WTC11 (cell line): Measurements from ENCODE around the gene CENPU. TPM values are rescaled to one million over a fixed set of nuclear protein-coding genes. Genes with fewer than 3 reads are reported as not detected.

Experiments used
- ATAC-seq: fragments of 200-7000 bp; cut with Tn5 transposase; 2 replicates; pipeline ENCODE4 v1.10.0; 2021; ENCODE audit warnings: mild to moderate bottlenecking, moderate library complexity
- CTCF ChIA-PET: fragments of 300-600 bp; sonication (Branson Sonifier 250); formaldehyde crosslinking; loops from one replicate; lab custom pipeline; 2021; ENCODE audit warnings: antibody characterized with exemption; lab: Charles Lee
- POLR2A ChIA-PET: fragments of 350-600 bp; sonication (Branson Sonifier 250); formaldehyde crosslinking; loops from one replicate; lab custom pipeline; 2021; ENCODE audit warnings: antibody characterized with exemption; lab: Charles Lee
- DNase-seq: peaks from one replicate; pipeline ENCODE4 v3.0.0; 2021; ENCODE audit warnings: low spot score
- H3K27ac Mint-ChIP-seq: 2 replicates; pipeline ENCODE4 v1.8.0; 2021; ENCODE audit warnings: mixed read lengths
- H3K27me3 Mint-ChIP-seq: 2 replicates; pipeline ENCODE4 v1.8.0; 2021; ENCODE audit warnings: low read depth, mild to moderate bottlenecking, moderate library complexity, mixed read lengths
- H3K36me3 Mint-ChIP-seq: 2 replicates; pipeline ENCODE4 v1.8.0; 2021; ENCODE audit warnings: mixed read lengths
- H3K4me1 Mint-ChIP-seq: 2 replicates; pipeline ENCODE4 v1.8.0; 2022; ENCODE audit warnings: mixed read lengths
- H3K4me3 Mint-ChIP-seq: 2 replicates; pipeline ENCODE4 v1.8.0; 2021; ENCODE audit warnings: mild to moderate bottlenecking, moderate library complexity, mixed read lengths
- H3K9me3 Mint-ChIP-seq: 2 replicates; pipeline ENCODE4 v1.8.0; 2021; ENCODE audit warnings: mixed read lengths
- ARID4B ChIP-seq: sonication (generic); formaldehyde crosslinking; IDR thresholded peaks from 2 replicates; pipeline ENCODE4 v1.8.0; 2023; ENCODE audit warnings: missing genetic modification reagents, mild to moderate bottlenecking, borderline replicate concordance
- CREM ChIP-seq: sonication (generic); formaldehyde crosslinking; IDR thresholded peaks from 2 replicates; pipeline ENCODE4 v1.8.1; 2022; ENCODE audit warnings: mild to moderate bottlenecking, missing genetic modification reagents, moderate library complexity
- ERG ChIP-seq: fragments of 250-450 bp; sonication (Bioruptor Pico); IDR thresholded peaks from 2 replicates; pipeline ENCODE4 v1.8.0; 2021; ENCODE audit warnings: mild to moderate bottlenecking
- FOXJ3 ChIP-seq: sonication (generic); formaldehyde crosslinking; IDR thresholded peaks from 2 replicates; pipeline ENCODE4 v1.9.0; 2021; ENCODE audit warnings: missing genetic modification reagents, mild to moderate bottlenecking, borderline replicate concordance
- GTF2I ChIP-seq: fragments of 250-450 bp; sonication (Bioruptor Pico); conservative IDR thresholded peaks from 2 replicates; pipeline ENCODE4 v1.4.0; 2021; ENCODE audit warnings: mild to moderate bottlenecking
- HMGA2 ChIP-seq: fragments of 250-450 bp; sonication (Bioruptor Pico); IDR thresholded peaks from 2 replicates; pipeline ENCODE4 v1.4.0; 2021; ENCODE audit warnings: mild to moderate bottlenecking, moderate library complexity
- MAX ChIP-seq: sonication (generic); formaldehyde crosslinking; IDR thresholded peaks from 2 replicates; pipeline ENCODE4 v1.8.0; 2022; ENCODE audit warnings: mild to moderate bottlenecking, missing genetic modification reagents
- NFATC4 ChIP-seq: fragments of 250-450 bp; sonication (Bioruptor Pico); IDR thresholded peaks from 2 replicates; pipeline ENCODE4 v1.9.0; 2021; ENCODE audit warnings: mild to moderate bottlenecking
- RELA ChIP-seq: sonication (generic); formaldehyde crosslinking; IDR thresholded peaks from 2 replicates; pipeline ENCODE4 v1.8.1; 2022; ENCODE audit warnings: missing genetic modification reagents, mild to moderate bottlenecking, borderline replicate concordance
- TEAD1 ChIP-seq: sonication (generic); formaldehyde crosslinking; IDR thresholded peaks from 2 replicates; pipeline ENCODE4 v1.8.0; 2022; ENCODE audit warnings: mild to moderate bottlenecking, missing genetic modification reagents
- TEAD4 ChIP-seq: sonication (generic); formaldehyde crosslinking; IDR thresholded peaks from 2 replicates; pipeline ENCODE4 v1.8.0; 2022; ENCODE audit warnings: mild to moderate bottlenecking, missing genetic modification reagents
- TP53 ChIP-seq: sonication (generic); formaldehyde crosslinking; IDR thresholded peaks from 2 replicates; pipeline ENCODE4 v1.8.1; 2023; ENCODE audit warnings: mild to moderate bottlenecking, missing genetic modification reagents
- ZBTB21 ChIP-seq: sonication (generic); formaldehyde crosslinking; IDR thresholded peaks from 2 replicates; pipeline ENCODE4 v1.8.1; 2023; ENCODE audit warnings: mild to moderate bottlenecking, missing genetic modification reagents, borderline replicate concordance
- ZNF416 ChIP-seq: fragments of 250-450 bp; sonication (Bioruptor Pico); IDR thresholded peaks from 2 replicates; pipeline ENCODE4 v1.9.0; 2021; ENCODE audit warnings: mild to moderate bottlenecking, inconsistent platforms
- ZSCAN18 ChIP-seq: fragments of 250-450 bp; sonication (Bioruptor Pico); IDR thresholded peaks from 2 replicates; pipeline ENCODE4 v2.1.2; 2022; ENCODE audit warnings: mild to moderate bottlenecking, moderate library complexity
- total RNA-seq: library from RNA; stranded (reverse); gene quantifications from 3 replicates; pipeline ENCODE4 v1.2.3, GENCODE V29; 2021
- TF ChIP-seq, protein P1 (sequence below): fragments of 250-450 bp; sonication (Bioruptor Pico); conservative IDR thresholded peaks from 2 replicates; pipeline ENCODE4 v1.9.0; 2021; ENCODE audit warnings: mild to moderate bottlenecking
- TF ChIP-seq, protein P2 (sequence below): fragments of 250-450 bp; sonication (Bioruptor Pico); IDR thresholded peaks from 2 replicates; pipeline ENCODE4 v1.9.0; 2021; ENCODE audit warnings: mild to moderate bottlenecking, borderline replicate concordance
- TF ChIP-seq, protein P3 (sequence below): fragments of 250-450 bp; sonication (Bioruptor Pico); IDR thresholded peaks from 2 replicates; pipeline ENCODE4 v1.9.0; 2021; ENCODE audit warnings: mild to moderate bottlenecking

CENPU gene
- total RNA-seq, 1 experiment from 2014 or later, result 60.5 TPM

DNA sequence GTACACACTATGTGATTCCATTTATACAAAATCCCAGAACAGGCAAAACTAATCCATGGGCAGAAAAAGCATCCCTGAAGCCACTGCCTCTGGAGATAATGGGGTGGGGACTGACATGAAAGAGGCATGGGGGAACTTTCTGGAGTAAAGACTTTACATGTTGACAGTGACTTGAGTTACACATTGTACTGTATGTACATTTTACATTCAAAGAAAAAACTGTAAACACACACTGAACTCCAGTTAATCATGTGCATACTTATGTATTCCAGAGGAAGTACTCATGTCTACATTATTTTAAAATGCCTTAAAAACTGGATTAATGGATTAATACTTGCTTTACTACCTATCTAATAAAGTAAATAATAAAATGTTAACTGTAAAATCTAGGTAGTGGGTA, 21.6 kb downstream of the CENPU start:
- no peak for TF ChIP-seq MAX (CRISPR knock-in tag)
- TF ChIP-seq TEAD1, result no peak
- no peak for TF ChIP-seq RELA
- no peak for TF ChIP-seq ZSCAN18
- no peak for TF ChIP-seq ARID4B (CRISPR knock-in tag)
- TF ChIP-seq, protein P1, sequence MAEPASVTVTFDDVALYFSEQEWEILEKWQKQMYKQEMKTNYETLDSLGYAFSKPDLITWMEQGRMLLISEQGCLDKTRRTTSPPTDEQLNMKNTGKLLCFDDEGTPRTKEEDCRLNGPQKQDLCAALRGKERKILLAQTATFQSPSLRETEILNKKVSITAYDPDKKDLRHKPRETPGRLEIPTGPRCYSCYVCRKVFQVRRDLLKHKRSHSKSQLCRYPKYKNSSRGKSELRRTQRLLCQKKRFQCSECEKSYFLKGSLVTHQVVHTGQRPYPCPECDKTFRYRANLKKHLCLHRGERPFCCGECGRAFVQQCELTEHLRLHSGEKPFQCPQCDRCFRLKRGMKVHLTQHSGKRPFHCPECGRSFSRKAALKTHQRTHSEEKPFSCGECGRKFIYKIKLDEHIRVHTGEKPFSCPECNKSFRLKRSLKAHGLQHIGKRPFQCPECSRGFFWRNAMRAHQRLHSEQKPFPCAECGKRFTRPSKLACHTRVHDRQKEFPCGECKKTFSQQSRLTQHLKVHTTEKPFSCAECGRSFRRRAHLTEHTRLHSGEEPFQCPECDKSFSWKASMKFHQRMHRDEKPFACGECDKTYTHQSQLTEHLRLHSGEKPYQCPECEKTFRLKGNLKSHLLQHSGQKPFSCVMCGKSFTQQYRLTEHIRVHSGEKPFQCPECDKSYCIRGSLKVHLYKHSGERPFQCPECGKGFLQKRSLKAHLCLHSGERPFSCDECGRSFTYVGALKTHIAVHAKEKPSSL, result no peak
- TF ChIP-seq ERG (CRISPR knock-in tag), result no peak
- TF ChIP-seq ZNF416 (CRISPR knock-in tag), result no peak
- no peak for TF ChIP-seq NFATC4 (CRISPR knock-in tag)
- TF ChIP-seq GTF2I (CRISPR knock-in tag), result no peak
- no peak for TF ChIP-seq TP53
- TF ChIP-seq TEAD4, result no peak
- TF ChIP-seq, protein P2, sequence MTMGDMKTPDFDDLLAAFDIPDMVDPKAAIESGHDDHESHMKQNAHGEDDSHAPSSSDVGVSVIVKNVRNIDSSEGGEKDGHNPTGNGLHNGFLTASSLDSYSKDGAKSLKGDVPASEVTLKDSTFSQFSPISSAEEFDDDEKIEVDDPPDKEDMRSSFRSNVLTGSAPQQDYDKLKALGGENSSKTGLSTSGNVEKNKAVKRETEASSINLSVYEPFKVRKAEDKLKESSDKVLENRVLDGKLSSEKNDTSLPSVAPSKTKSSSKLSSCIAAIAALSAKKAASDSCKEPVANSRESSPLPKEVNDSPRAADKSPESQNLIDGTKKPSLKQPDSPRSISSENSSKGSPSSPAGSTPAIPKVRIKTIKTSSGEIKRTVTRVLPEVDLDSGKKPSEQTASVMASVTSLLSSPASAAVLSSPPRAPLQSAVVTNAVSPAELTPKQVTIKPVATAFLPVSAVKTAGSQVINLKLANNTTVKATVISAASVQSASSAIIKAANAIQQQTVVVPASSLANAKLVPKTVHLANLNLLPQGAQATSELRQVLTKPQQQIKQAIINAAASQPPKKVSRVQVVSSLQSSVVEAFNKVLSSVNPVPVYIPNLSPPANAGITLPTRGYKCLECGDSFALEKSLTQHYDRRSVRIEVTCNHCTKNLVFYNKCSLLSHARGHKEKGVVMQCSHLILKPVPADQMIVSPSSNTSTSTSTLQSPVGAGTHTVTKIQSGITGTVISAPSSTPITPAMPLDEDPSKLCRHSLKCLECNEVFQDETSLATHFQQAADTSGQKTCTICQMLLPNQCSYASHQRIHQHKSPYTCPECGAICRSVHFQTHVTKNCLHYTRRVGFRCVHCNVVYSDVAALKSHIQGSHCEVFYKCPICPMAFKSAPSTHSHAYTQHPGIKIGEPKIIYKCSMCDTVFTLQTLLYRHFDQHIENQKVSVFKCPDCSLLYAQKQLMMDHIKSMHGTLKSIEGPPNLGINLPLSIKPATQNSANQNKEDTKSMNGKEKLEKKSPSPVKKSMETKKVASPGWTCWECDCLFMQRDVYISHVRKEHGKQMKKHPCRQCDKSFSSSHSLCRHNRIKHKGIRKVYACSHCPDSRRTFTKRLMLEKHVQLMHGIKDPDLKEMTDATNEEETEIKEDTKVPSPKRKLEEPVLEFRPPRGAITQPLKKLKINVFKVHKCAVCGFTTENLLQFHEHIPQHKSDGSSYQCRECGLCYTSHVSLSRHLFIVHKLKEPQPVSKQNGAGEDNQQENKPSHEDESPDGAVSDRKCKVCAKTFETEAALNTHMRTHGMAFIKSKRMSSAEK (CRISPR knock-in tag), result no peak
- no peak for TF ChIP-seq FOXJ3 (CRISPR knock-in tag)
- TF ChIP-seq CREM (CRISPR knock-in tag), result no peak
- TF ChIP-seq, protein P3, sequence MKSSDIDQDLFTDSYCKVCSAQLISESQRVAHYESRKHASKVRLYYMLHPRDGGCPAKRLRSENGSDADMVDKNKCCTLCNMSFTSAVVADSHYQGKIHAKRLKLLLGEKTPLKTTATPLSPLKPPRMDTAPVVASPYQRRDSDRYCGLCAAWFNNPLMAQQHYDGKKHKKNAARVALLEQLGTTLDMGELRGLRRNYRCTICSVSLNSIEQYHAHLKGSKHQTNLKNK (CRISPR knock-in tag), result no peak
- TF ChIP-seq ZBTB21 (CRISPR knock-in tag), result no peak
- TF ChIP-seq HMGA2 (CRISPR knock-in tag), result no peak
- TF ChIP-seq, all 79 proteins: peak for 0
- POLR2A ChIA-PET, result no interaction called here
- CTCF ChIA-PET, result no interaction called here
- H3K9me3 Mint-ChIP-seq, result no peaks in the 10 kb centered on the region
- H3K4me3 Mint-ChIP-seq, result no peak overlapping the region
- DNase-seq, result no peak
- no peak overlapping the region for H3K27ac Mint-ChIP-seq
- no peaks in the 10 kb centered on the region for H3K27me3 Mint-ChIP-seq
- peaks cover 76% of the 10 kb centered on the region for H3K36me3 Mint-ChIP-seq
- no peak for ATAC-seq
- H3K4me1 Mint-ChIP-seq, result no peaks in the 10 kb centered on the region
